Keratinocyte (primary cell): Measurements from ENCODE around the gene SREK1IP1. TPM values are rescaled to one million over a fixed set of nuclear protein-coding genes. Genes with fewer than 3 reads are reported as not detected.

Experiments
- DNase-seq: peaks from one replicate; pipeline ENCODE4 v3.0.0-alpha.2; 2011; ENCODE audit warnings: low read depth, missing footprints, low spot score
- FAIRE-seq: peaks from 2 replicates; lab custom pipeline; 2011; peaks lifted over from hg19 to GRCh38; lab: Jason Lieb, UNC
- H2AFZ ChIP-seq: 2 replicates; pipeline ENCODE4 v1.6.0; 2012; ENCODE audit warnings: low read length, control low read depth, inconsistent platforms; ENCODE audit not compliant: control insufficient read depth
- H3K27ac ChIP-seq: 2 replicates; pipeline ENCODE4 v1.5.1; 2011; ENCODE audit warnings: low read length; ENCODE audit not compliant: control insufficient read depth, insufficient read depth
- H3K27me3 ChIP-seq: 3 replicates; pipeline ENCODE4 v1.6.0; 2011; ENCODE audit warnings: low read length; ENCODE audit not compliant: control insufficient read depth, insufficient read depth; ENCODE audit errors: extremely low read depth
- H3K36me3 ChIP-seq, 2 experiments: 2 replicates in 1 of 2; 3 replicates in 1 of 2; pipeline ENCODE4 v1.5.1; 2011; ENCODE audit warnings: low read length in 2 of 2, mild to moderate bottlenecking in 1 of 2; ENCODE audit not compliant: control insufficient read depth in 2 of 2, insufficient read depth in 2 of 2; ENCODE audit errors: extremely low read depth in 1 of 2
- H3K4me1 ChIP-seq: 3 replicates; pipeline ENCODE4 v1.5.1; 2011; ENCODE audit warnings: low read length; ENCODE audit not compliant: control insufficient read depth, insufficient read depth; ENCODE audit errors: extremely low read depth
- H3K4me2 ChIP-seq: 3 replicates; pipeline ENCODE4 v1.6.0; 2011; ENCODE audit warnings: low read depth, low read length; ENCODE audit not compliant: control insufficient read depth, insufficient read depth; ENCODE audit errors: extremely low read depth
- H3K4me3 ChIP-seq, 3 experiments: fragments of 200-600 bp in 1 of 3; sonication (generic) in 1 of 3; 2 replicates in 2 of 3; 3 replicates in 1 of 3; pipeline ENCODE4 v1.5.1; 2011 to 2016; ENCODE audit warnings: low read length in 3 of 3, mild to moderate bottlenecking in 3 of 3, control low read depth in 2 of 3, inconsistent platforms in 1 of 3, low read depth in 1 of 3, mixed read lengths in 1 of 3, mixed run types in 1 of 3, moderate library complexity in 1 of 3; ENCODE audit not compliant: control insufficient read depth in 2 of 3, insufficient read depth in 2 of 3; ENCODE audit errors: extremely low read depth in 1 of 3
- H3K79me2 ChIP-seq: 2 replicates; pipeline ENCODE4 v1.6.0; 2012; ENCODE audit warnings: low read length; ENCODE audit not compliant: control insufficient read depth, insufficient read depth
- H3K9ac ChIP-seq: 3 replicates; pipeline ENCODE4 v1.6.0; 2011; ENCODE audit warnings: low read length; ENCODE audit not compliant: control insufficient read depth, insufficient read depth; ENCODE audit errors: extremely low read depth
- H3K9me1 ChIP-seq: 3 replicates; pipeline ENCODE4 v1.6.0; 2011; ENCODE audit warnings: low read length; ENCODE audit not compliant: control insufficient read depth, insufficient read depth; ENCODE audit errors: extremely low read depth
- H3K9me3 ChIP-seq: 2 replicates; pipeline ENCODE4 v1.5.1; 2012; ENCODE audit warnings: low read depth, low read length; ENCODE audit not compliant: control insufficient read depth
- H4K20me1 ChIP-seq: 3 replicates; pipeline ENCODE4 v1.6.0; 2011; ENCODE audit warnings: low read length; ENCODE audit not compliant: control insufficient read depth, insufficient read depth; ENCODE audit errors: extremely low read depth
- EZH2 ChIP-seq: IDR thresholded peaks from one replicate; pipeline ENCODE4 v1.6.1; 2012; ENCODE audit warnings: inconsistent platforms, mild to moderate bottlenecking, low read length, moderate library complexity
- dilution Hi-C: fragments of 300-500 bp; cut with MboI; formaldehyde crosslinking; loops from one replicate; pipeline ENCODE4 v1.7.0; 2020; ENCODE audit warnings: low sequenced_read_pairs; ENCODE audit not compliant: extremely low pct_ligation_motif_present
- polyA plus RNA-seq, 5 experiments: library from polyadenylated mRNA; depleted of rRNA in 3 of 5; stranded (reverse) in 3 of 5; stranded (forward) in 1 of 5; unstranded in 1 of 5; fragments of >200 nt; gene quantifications; 1 replicate in 1 of 5; 2 replicates in 3 of 5; 3 replicates in 1 of 5; pipeline versions ENCODE4 v1.2.1 to v1.2.3, GENCODE V29; 2011 to 2012; ENCODE audit warnings: missing spikeins in 2 of 5, low read depth in 1 of 5, low replicate concordance in 1 of 5
- TF ChIP-seq, protein P1 (sequence below), 3 experiments: IDR thresholded peaks in 1 of 3; conservative IDR thresholded peaks in 1 of 3; optimal IDR thresholded peaks in 1 of 3; 2 replicates in 2 of 3; 3 replicates in 1 of 3; pipeline versions ENCODE3 to v1.5.1; 2011; ENCODE audit warnings: low read length in 3 of 3, mild to moderate bottlenecking in 3 of 3, moderate library complexity in 2 of 3, control low read depth in 1 of 3, inconsistent platforms in 1 of 3; ENCODE audit not compliant: insufficient read depth in 2 of 3; ENCODE audit errors: extremely low read depth in 1 of 3

SREK1IP1 gene
- polyA plus RNA-seq, 1 donor (not counting 4 experiments of a cell fraction or from before 2014, with no cell fraction given) = 10.8 TPM

DNA sequence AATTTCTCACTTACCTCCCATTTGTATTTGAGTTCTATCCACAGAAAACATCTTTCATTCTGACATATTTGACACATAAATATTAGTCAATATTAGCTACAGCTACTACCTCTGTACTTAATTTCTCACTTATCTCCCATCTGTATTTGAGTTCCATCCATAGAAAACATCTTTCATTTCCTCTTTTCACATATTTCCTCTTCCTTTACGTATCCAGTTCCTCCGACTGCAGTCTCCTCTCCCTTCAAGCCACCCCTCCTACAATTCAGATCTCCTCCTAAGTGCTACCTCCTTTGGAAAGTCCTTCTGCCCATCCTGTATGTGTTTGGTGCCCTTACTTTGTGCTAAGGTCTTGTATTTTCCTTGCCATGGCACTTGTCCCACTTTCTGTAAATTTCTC, 1.6 kb downstream of the SREK1IP1 start:
- Histone ChIP-seq H3K27ac (peak overlapping the region; percentile 98), H4K20me1 (no peaks in the 10 kb centered on the region), H3K36me3 (peaks cover 2 to 14% of the 10 kb centered on the region in 2 experiments), H3K9me1 (no peaks in the 10 kb centered on the region), H2AFZ (no peak overlapping the region), H3K4me1 (peaks cover 44% of the 10 kb centered on the region), H3K79me2 (peaks cover 92% of the 10 kb centered on the region), H3K27me3 (no peaks in the 10 kb centered on the region), H3K9ac (peak overlapping the region; percentile 99), H3K9me3 (no peaks in the 10 kb centered on the region), H3K4me2 (peak overlapping the region; percentile 98), H3K4me3 (peak overlapping the region; percentile 68 to 88 (median 85))
- dilution Hi-C loops = no loop called here
- FAIRE-seq = no peak
- no peak for TF ChIP-seq EZH2
- TF ChIP-seq, protein P1, sequence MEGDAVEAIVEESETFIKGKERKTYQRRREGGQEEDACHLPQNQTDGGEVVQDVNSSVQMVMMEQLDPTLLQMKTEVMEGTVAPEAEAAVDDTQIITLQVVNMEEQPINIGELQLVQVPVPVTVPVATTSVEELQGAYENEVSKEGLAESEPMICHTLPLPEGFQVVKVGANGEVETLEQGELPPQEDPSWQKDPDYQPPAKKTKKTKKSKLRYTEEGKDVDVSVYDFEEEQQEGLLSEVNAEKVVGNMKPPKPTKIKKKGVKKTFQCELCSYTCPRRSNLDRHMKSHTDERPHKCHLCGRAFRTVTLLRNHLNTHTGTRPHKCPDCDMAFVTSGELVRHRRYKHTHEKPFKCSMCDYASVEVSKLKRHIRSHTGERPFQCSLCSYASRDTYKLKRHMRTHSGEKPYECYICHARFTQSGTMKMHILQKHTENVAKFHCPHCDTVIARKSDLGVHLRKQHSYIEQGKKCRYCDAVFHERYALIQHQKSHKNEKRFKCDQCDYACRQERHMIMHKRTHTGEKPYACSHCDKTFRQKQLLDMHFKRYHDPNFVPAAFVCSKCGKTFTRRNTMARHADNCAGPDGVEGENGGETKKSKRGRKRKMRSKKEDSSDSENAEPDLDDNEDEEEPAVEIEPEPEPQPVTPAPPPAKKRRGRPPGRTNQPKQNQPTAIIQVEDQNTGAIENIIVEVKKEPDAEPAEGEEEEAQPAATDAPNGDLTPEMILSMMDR (optimal IDR thresholded peaks at IDR 0.05 in 1 of 3, IDR thresholded peaks at IDR 0.05 in 1 of 3, conservative IDR thresholded peaks at IDR 0.05 in 1 of 3; ENCODE audit: extremely low read depth in 1 of 3, insufficient read depth in 2 of 3, low read length in 3 of 3) = no peak
- DNase-seq = no peak

GRCh38 chr5:64765804-64766504, 2.5 kb downstream of the SREK1IP1 start:
- Histone ChIP-seq H3K27ac (peak overlapping the region; percentile 98), H3K9me1 (no peaks in the 10 kb centered on the region), H3K27me3 (no peaks in the 10 kb centered on the region), H3K9me3 (no peaks in the 10 kb centered on the region), H3K4me1 (peaks cover 39% of the 10 kb centered on the region), H3K36me3 (peaks cover 2 to 14% of the 10 kb centered on the region in 2 experiments), H3K4me2 (peak overlapping the region; percentile 98), H3K79me2 (peaks cover 92% of the 10 kb centered on the region), H4K20me1 (no peaks in the 10 kb centered on the region), H3K9ac (peak overlapping the region; percentile 99), H3K4me3 (peak overlapping the region in 2 of 3 experiments; percentile 85 to 88), H2AFZ (no peak overlapping the region)
- peak; percentile 90 for DNase-seq
- TF ChIP-seq EZH2 = no peak
- TF ChIP-seq, protein P1 (optimal IDR thresholded peaks at IDR 0.05 in 1 of 3, IDR thresholded peaks at IDR 0.05 in 1 of 3, conservative IDR thresholded peaks at IDR 0.05 in 1 of 3; ENCODE audit: extremely low read depth in 1 of 3, insufficient read depth in 2 of 3, low read length in 3 of 3) = no peak
- peak; percentile 84 for FAIRE-seq
- dilution Hi-C loops = no loop called here
